ENCODE data around the gene TMCC3. TPM values are rescaled to one million over a fixed set of nuclear protein-coding genes. Genes with fewer than 3 reads are reported as not detected.
"Not testable (repeated sequence)": the region's sequence is repeated elsewhere in the genome, so short reads cannot be mapped to it uniquely, and the experiment has no call there.

Gene TMCC3
- total and polyA plus RNA-seq, 2 of the 13 experiments (the other 11 are each of a cell fraction or from before 2014, with no cell fraction given) = not detected

DNA sequence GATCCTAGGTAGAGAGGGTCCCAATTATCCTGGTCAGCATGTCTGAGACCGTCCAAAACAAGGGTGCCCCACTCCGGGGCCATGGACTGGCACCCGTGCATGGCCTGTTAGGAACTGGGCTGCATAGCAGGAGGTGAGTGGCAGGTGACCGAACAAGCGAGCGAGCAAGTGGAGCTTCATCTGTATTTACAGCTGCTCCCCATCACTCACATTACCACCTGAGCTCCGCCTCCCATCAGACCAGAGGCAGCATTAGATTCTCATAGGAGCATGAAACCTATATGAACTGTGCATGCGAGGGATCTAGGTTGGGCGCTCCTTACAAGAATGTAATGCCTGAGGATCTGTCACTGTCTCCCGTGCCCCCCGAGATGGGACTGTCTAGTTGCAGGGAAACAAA lies 44.4 kb upstream of the TMCC3 start:
- ChIA-PET POLR2A (no interaction called here), CTCF (ENCODE audit: low intra/inter-chr PET ratio, low total read pairs) (no interaction called here)
- FAIRE-seq (no peak), DNase-seq (ENCODE audit: low spot score) (no peak), ATAC-seq (no peak)
- no peak overlapping the region for H3K4me3 ChIP-seq (replicated peaks in 1 of 3; ENCODE audit: insufficient read depth in 1 of 3, low read depth in 2 of 3, low read length in 3 of 3)
- no peak overlapping the region for H3K4me2 ChIP-seq (ENCODE audit: low read depth, low read length)
- in situ Hi-C loops (cut with HindIII; ENCODE audit: extremely low pct_ligation_motif_present, low pct_unique_long_range_greater_than_20kb) (no loop called here), intact Hi-C loops (cut with micrococcal nuclease; ENCODE audit: unreplicated experiment) (no loop called here)
- H3K36me3 ChIP-seq (replicated peaks in 1 of 2; ENCODE audit: control insufficient read depth in 1 of 2, insufficient read depth in 2 of 2, low read length in 2 of 2) = no peaks in the 10 kb centered on the region
- H3K79me2 ChIP-seq (ENCODE audit: insufficient read depth, low read length) = no peaks in the 10 kb centered on the region
- TF ChIP-seq ZFP90 (CRISPR knock-in tag; IDR thresholded peaks at IDR 0.05; ENCODE audit: borderline replicate concordance) = no peak
- no peak for TF ChIP-seq ZNF124 (CRISPR knock-in tag; IDR thresholded peaks at IDR 0.05)
- TF ChIP-seq RFXAP (CRISPR knock-in tag; IDR thresholded peaks at IDR 0.05; ENCODE audit: borderline replicate concordance) = no peak
- no peak for TF ChIP-seq ZEB1 (IDR thresholded peaks at IDR 0.05; ENCODE audit: insufficient replicate concordance, low read depth)
- TF ChIP-seq GABPB1 (CRISPR knock-in tag; IDR thresholded peaks at IDR 0.05) = no peak
- TF ChIP-seq, protein P1, sequence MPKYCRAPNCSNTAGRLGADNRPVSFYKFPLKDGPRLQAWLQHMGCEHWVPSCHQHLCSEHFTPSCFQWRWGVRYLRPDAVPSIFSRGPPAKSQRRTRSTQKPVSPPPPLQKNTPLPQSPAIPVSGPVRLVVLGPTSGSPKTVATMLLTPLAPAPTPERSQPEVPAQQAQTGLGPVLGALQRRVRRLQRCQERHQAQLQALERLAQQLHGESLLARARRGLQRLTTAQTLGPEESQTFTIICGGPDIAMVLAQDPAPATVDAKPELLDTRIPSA (CRISPR knock-in tag; IDR thresholded peaks at IDR 0.05; ENCODE audit: borderline replicate concordance) = no peak
- TF ChIP-seq ZMAT3 (CRISPR knock-in tag; conservative IDR thresholded peaks at IDR 0.05) = no peak
- no peak for TF ChIP-seq ZNF121 (CRISPR knock-in tag; IDR thresholded peaks at IDR 0.05)
- TF ChIP-seq, protein P2, sequence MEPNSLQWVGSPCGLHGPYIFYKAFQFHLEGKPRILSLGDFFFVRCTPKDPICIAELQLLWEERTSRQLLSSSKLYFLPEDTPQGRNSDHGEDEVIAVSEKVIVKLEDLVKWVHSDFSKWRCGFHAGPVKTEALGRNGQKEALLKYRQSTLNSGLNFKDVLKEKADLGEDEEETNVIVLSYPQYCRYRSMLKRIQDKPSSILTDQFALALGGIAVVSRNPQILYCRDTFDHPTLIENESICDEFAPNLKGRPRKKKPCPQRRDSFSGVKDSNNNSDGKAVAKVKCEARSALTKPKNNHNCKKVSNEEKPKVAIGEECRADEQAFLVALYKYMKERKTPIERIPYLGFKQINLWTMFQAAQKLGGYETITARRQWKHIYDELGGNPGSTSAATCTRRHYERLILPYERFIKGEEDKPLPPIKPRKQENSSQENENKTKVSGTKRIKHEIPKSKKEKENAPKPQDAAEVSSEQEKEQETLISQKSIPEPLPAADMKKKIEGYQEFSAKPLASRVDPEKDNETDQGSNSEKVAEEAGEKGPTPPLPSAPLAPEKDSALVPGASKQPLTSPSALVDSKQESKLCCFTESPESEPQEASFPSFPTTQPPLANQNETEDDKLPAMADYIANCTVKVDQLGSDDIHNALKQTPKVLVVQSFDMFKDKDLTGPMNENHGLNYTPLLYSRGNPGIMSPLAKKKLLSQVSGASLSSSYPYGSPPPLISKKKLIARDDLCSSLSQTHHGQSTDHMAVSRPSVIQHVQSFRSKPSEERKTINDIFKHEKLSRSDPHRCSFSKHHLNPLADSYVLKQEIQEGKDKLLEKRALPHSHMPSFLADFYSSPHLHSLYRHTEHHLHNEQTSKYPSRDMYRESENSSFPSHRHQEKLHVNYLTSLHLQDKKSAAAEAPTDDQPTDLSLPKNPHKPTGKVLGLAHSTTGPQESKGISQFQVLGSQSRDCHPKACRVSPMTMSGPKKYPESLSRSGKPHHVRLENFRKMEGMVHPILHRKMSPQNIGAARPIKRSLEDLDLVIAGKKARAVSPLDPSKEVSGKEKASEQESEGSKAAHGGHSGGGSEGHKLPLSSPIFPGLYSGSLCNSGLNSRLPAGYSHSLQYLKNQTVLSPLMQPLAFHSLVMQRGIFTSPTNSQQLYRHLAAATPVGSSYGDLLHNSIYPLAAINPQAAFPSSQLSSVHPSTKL (CRISPR knock-in tag; IDR thresholded peaks at IDR 0.05) = no peak
- TF ChIP-seq ZSCAN30 (CRISPR knock-in tag; IDR thresholded peaks at IDR 0.05) = no peak
- TF ChIP-seq ZNF883 (CRISPR knock-in tag; IDR thresholded peaks at IDR 0.05; ENCODE audit: not compliant biosample characterization) = no peak
- TF ChIP-seq ETV6 (CRISPR knock-in tag; conservative IDR thresholded peaks at IDR 0.05) = no peak
- TF ChIP-seq ZNF501 (CRISPR knock-in tag; IDR thresholded peaks at IDR 0.05) = no peak
- H3K27ac ChIP-seq (ENCODE audit: extremely low read length, insufficient read depth, low read length) = no peak overlapping the region
- peaks cover 0 to 14% of the 10 kb centered on the region in 2 experiments; a peak in 1 of 5 replicates for H3K27me3 ChIP-seq (ENCODE audit: control insufficient read depth in 1 of 2, insufficient read depth in 2 of 2, low read length in 2 of 2)
- BruUV-seq (replicated peaks) = no TSS peak
- peaks cover 11% of the 10 kb centered on the region for H3K4me1 ChIP-seq (ENCODE audit: insufficient read depth, low read length)
- H3K9me3 ChIP-seq (ENCODE audit: low read length) = no peaks in the 10 kb centered on the region
- 33% methylated on average over 11 of the region's 11 CpGs for WGBS (ENCODE audit: low lambda C conversion rate)
- no peak overlapping the region for H2AFZ ChIP-seq (ENCODE audit: low read length)
- no peak overlapping the region for H3K9ac ChIP-seq (ENCODE audit: insufficient read depth, low read depth, low read length)
- H4K20me1 ChIP-seq (ENCODE audit: insufficient read depth, low read length) = no peaks in the 10 kb centered on the region

- FAIRE-seq; H2AFZ ChIP-seq (ENCODE audit: low read length): not testable (repeated sequence)
- whole genome bisulfite sequencing (ENCODE audit: low lambda C conversion rate) = 46% methylated on average over 7 of the region's 7 CpGs
Measured at GRCh38 chr12:94692826-94693225, 42.5 kb upstream of the TMCC3 start.

More at GRCh38 chr12:94692826-94693225, 42.5 kb upstream of the TMCC3 start:
- POLR2A ChIA-PET; in situ Hi-C loops (cut with HindIII; ENCODE audit: extremely low pct_ligation_motif_present, low pct_unique_long_range_greater_than_20kb); H3K79me2 ChIP-seq (ENCODE audit: insufficient read depth, low read length); ATAC-seq; CTCF ChIA-PET (ENCODE audit: low intra/inter-chr PET ratio, low total read pairs); H3K9me3 ChIP-seq (ENCODE audit: low read length); H4K20me1 ChIP-seq (ENCODE audit: insufficient read depth, low read length); BruUV-seq (replicated peaks); DNase-seq (ENCODE audit: low spot score); H3K9ac ChIP-seq (ENCODE audit: insufficient read depth, low read depth, low read length); H3K36me3 ChIP-seq (replicated peaks in 1 of 2; ENCODE audit: control insufficient read depth in 1 of 2, insufficient read depth in 2 of 2, low read length in 2 of 2); H3K27ac ChIP-seq (ENCODE audit: extremely low read length, insufficient read depth, low read length); H3K4me3 ChIP-seq (replicated peaks in 1 of 3; ENCODE audit: insufficient read depth in 1 of 3, low read depth in 2 of 3, low read length in 3 of 3); intact Hi-C loops (cut with micrococcal nuclease; ENCODE audit: unreplicated experiment); H3K4me2 ChIP-seq (ENCODE audit: low read depth, low read length): not testable (repeated sequence)
- Histone ChIP-seq H3K27me3 (ENCODE audit: control insufficient read depth in 1 of 2, insufficient read depth in 2 of 2, low read length in 2 of 2) (peaks cover 0 to 25% of the 10 kb centered on the region in 2 experiments; a peak in 3 of 5 replicates), H3K4me1 (ENCODE audit: insufficient read depth, low read length) (peaks cover 13% of the 10 kb centered on the region)
